Cardiac muscle cell (in vitro differentiated cells and primary cell): ENCODE measurements around the gene MFGE8. TPM values are rescaled to one million over a fixed set of nuclear protein-coding genes. Genes with fewer than 3 reads are reported as not detected.

Source experiments
- DNase-seq, 2 donors: peaks; one replicate each; pipeline versions ENCODE4 v3.0.0 to v3.0.0-alpha.2; 2010 to 2017; ENCODE audit warnings: low read depth in 1 of 2, low spot score in 1 of 2
- H3K27ac ChIP-seq: fragments of 200-600 bp; sonication (generic); 2 replicates; pipeline ENCODE4 v1.5.1; 2016
- H3K27me3 ChIP-seq: fragments of 200-600 bp; sonication (generic); 2 replicates; pipeline ENCODE4 v1.6.0; 2016; ENCODE audit warnings: control low read depth
- H3K36me3 ChIP-seq: fragments of 200-600 bp; sonication (generic); 2 replicates; pipeline ENCODE4 v1.5.1; 2016; ENCODE audit warnings: control low read depth
- H3K4me1 ChIP-seq: fragments of 200-600 bp; sonication (generic); 2 replicates; pipeline ENCODE4 v1.8.1; 2017; ENCODE audit warnings: low read depth, mild to moderate bottlenecking, mixed run types
- H3K4me3 ChIP-seq: fragments of 200-600 bp; sonication (generic); 2 replicates; pipeline ENCODE4 v1.5.1; 2016; ENCODE audit warnings: mild to moderate bottlenecking
- H3K9me3 ChIP-seq: fragments of 200-600 bp; sonication (generic); 2 replicates; pipeline ENCODE4 v1.5.1; 2017; ENCODE audit warnings: low read depth, mild to moderate bottlenecking, control low read depth
- polyA plus RNA-seq: library from polyadenylated mRNA; unstranded; fragments of >200 nt; fragmentation: Nextera tagmentation; extraction: Ambion mirVana; gene quantifications from 2 replicates; pipeline ENCODE4 v1.2.1, GENCODE V29; 2016
- total RNA-seq: library from RNA; depleted of rRNA; stranded (reverse); fragments of >200 nt; gene quantifications from 2 replicates; pipeline ENCODE4 v1.2.3, GENCODE V29; 2016
- TF ChIP-seq, protein P1 (sequence below): IDR thresholded peaks from 2 replicates; pipeline ENCODE4 v1.5.1; 2012; ENCODE audit warnings: low read depth, mild to moderate bottlenecking, low read length

MFGE8 gene
- total and polyA plus RNA-seq, 2 experiments from 2014 or later = 307 to 326 TPM

DNA sequence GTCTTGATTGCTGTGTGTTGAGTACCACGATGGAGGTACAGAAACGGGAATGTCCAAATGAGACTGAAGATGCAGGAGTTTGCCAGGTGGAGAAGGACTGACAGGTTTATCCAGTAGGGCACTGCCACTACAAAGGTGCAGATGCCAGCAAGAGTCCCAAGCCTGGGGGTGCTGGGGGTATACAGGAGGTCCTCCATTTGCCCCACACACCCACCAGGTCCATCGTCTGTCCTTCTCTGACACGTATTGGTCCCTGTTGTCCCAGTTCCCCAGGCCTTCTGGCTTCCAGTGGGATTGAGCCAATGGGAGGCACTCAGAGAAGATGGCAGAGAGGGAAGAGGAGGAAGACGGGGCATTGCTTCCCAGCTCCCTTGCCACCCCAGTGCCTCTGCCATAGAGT is 24.5 kb downstream of the MFGE8 start:
- H3K4me1 ChIP-seq = no peaks in the 10 kb centered on the region
- no peaks in the 10 kb centered on the region for H3K9me3 ChIP-seq
- no peak overlapping the region for H3K4me3 ChIP-seq
- H3K27ac ChIP-seq = no peak overlapping the region
- DNase-seq = no peak
- TF ChIP-seq, protein P1, sequence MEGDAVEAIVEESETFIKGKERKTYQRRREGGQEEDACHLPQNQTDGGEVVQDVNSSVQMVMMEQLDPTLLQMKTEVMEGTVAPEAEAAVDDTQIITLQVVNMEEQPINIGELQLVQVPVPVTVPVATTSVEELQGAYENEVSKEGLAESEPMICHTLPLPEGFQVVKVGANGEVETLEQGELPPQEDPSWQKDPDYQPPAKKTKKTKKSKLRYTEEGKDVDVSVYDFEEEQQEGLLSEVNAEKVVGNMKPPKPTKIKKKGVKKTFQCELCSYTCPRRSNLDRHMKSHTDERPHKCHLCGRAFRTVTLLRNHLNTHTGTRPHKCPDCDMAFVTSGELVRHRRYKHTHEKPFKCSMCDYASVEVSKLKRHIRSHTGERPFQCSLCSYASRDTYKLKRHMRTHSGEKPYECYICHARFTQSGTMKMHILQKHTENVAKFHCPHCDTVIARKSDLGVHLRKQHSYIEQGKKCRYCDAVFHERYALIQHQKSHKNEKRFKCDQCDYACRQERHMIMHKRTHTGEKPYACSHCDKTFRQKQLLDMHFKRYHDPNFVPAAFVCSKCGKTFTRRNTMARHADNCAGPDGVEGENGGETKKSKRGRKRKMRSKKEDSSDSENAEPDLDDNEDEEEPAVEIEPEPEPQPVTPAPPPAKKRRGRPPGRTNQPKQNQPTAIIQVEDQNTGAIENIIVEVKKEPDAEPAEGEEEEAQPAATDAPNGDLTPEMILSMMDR = no peak
- no peaks in the 10 kb centered on the region for H3K27me3 ChIP-seq
- H3K36me3 ChIP-seq = no peaks in the 10 kb centered on the region

GRCh38 chr15:88887068-88887580 is 26.1 kb downstream of the MFGE8 start:
- Histone ChIP-seq H3K4me1 (no peaks in the 10 kb centered on the region), H3K36me3 (no peaks in the 10 kb centered on the region), H3K9me3 (no peaks in the 10 kb centered on the region), H3K4me3 (no peak overlapping the region), H3K27ac (no peak overlapping the region), H3K27me3 (no peaks in the 10 kb centered on the region)
- TF ChIP-seq, protein P1 = no peak
- no peak for DNase-seq

GRCh38 chr15:88882785-88883184 is 30.4 kb downstream of the MFGE8 start:
- peak in 1 of 2 donors; percentile 66 for DNase-seq
- Histone ChIP-seq H3K27ac (no peak overlapping the region), H3K4me3 (no peak overlapping the region), H3K36me3 (no peaks in the 10 kb centered on the region), H3K9me3 (no peaks in the 10 kb centered on the region), H3K4me1 (no peaks in the 10 kb centered on the region), H3K27me3 (no peaks in the 10 kb centered on the region)
- TF ChIP-seq, protein P1 = no peak

DNA sequence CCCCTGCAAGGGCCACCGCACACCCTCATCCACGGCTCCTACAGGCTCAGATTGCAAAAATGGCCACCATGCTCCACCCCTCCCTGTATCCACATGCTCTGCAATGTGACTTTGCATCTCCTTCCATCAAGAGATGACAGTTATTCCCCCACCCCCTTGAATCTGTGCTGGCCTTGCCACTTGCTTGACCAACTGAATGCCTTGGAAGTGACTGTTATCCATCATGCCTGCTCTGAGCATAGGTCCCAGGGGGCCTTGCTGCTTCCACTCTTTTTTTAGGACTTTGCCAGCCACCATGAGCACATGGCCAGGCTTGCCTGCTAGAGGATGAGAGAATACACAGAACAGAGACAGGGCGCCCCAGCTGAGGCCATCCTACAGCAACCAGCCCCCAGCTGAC is 31.4 kb downstream of the MFGE8 start:
- Histone ChIP-seq H3K27me3 (no peaks in the 10 kb centered on the region), H3K9me3 (no peaks in the 10 kb centered on the region), H3K36me3 (no peaks in the 10 kb centered on the region), H3K4me1 (no peaks in the 10 kb centered on the region), H3K4me3 (no peak overlapping the region), H3K27ac (no peak overlapping the region)
- DNase-seq = no peak
- TF ChIP-seq, protein P1 = no peak

- Histone ChIP-seq H3K27me3 (no peaks in the 10 kb centered on the region), H3K4me1 (no peaks in the 10 kb centered on the region), H3K36me3 (no peaks in the 10 kb centered on the region), H3K9me3 (no peaks in the 10 kb centered on the region), H3K4me3 (no peak overlapping the region), H3K27ac (no peak overlapping the region)
- no peak for DNase-seq
- TF ChIP-seq, protein P1 = no peak
These were observed 32.0 kb downstream of the MFGE8 start for GRCh38 chr15:88880944-88881740.
